Esophagus muscularis mucosa (tissue), 4 donors: ENCODE measurements around the gene GALC. TPM values are rescaled to one million over a fixed set of nuclear protein-coding genes. Genes with fewer than 3 reads are reported as not detected.
"Not testable (repeated sequence)": the region's sequence is repeated elsewhere in the genome, so short reads cannot be mapped to it uniquely, and the experiment has no call there.

Experiments
- DNase-seq: peaks from one replicate; pipeline ENCODE4 v3.0.0-alpha.2; 2017; ENCODE audit errors: extremely low spot score
- H3K27ac ChIP-seq, 4 donors: fragments of 200-600 bp; sonication (generic); replicated peaks in 1 of 4; 1 replicate in 3 of 4; 2 replicates in 1 of 4; pipeline ENCODE4 v1.5.1; 2016 to 2019; ENCODE audit warnings: mild to moderate bottlenecking in 1 of 4
- H3K27me3 ChIP-seq, 4 donors: fragments of 200-600 bp; sonication (generic); one replicate each; pipeline versions ENCODE4 v1.5.1 to v1.6.0; 2016 to 2019
- H3K36me3 ChIP-seq, 4 donors: fragments of 200-600 bp; sonication (generic); one replicate each; pipeline ENCODE4 v1.5.1; 2016 to 2019
- H3K4me1 ChIP-seq, 4 donors: fragments of 200-600 bp; sonication (generic); one replicate each; pipeline ENCODE4 v1.5.1; 2016 to 2019
- H3K4me3 ChIP-seq, 4 donors: fragments of 200-600 bp; sonication (generic); 1 replicate in 2 of 4; 2 replicates in 2 of 4; pipeline ENCODE4 v1.5.1; 2016 to 2019; ENCODE audit warnings: mild to moderate bottlenecking in 4 of 4, moderate library complexity in 1 of 4
- H3K9me3 ChIP-seq, 4 donors: fragments of 200-600 bp; sonication (generic); 1 replicate in 3 of 4; 2 replicates in 1 of 4; pipeline ENCODE4 v1.5.1; 2016 to 2019
- CTCF ChIP-seq, 3 experiments: fragments of 200-600 bp in 2 of 3; fragments of 450-650 bp in 1 of 3; sonication (generic) in 2 of 3; IDR thresholded peaks; one replicate each; pipeline ENCODE4 v1.5.1; 2017 to 2019; ENCODE audit warnings: antibody characterized with exemption in 3 of 3, mild to moderate bottlenecking in 2 of 3, moderate library complexity in 1 of 3
- EP300 ChIP-seq: sonication (generic); formaldehyde crosslinking; IDR thresholded peaks from one replicate; pipeline ENCODE4 v1.6.1; 2017; ENCODE audit warnings: antibody characterized with exemption
- POLR2A ChIP-seq: fragments of 450-650 bp; IDR thresholded peaks from one replicate; pipeline ENCODE4 v1.6.1; 2017; ENCODE audit warnings: antibody characterized with exemption, moderate library complexity, mild to moderate bottlenecking, low read depth
- POLR2AphosphoS5 ChIP-seq, 2 donors: sonication (generic); formaldehyde crosslinking; IDR thresholded peaks; one replicate each; pipeline ENCODE4 v1.6.1; 2017; ENCODE audit warnings: antibody characterized with exemption in 2 of 2
- WGBS: methylation state at CpG from one replicate; pipeline ENCODE4 v1.1.5; 2018; 5-methylcytosine and 5-hydroxymethylcytosine counted together
- intact Hi-C: fragments of 100-400 bp; cut with DNase I; formaldehyde crosslinking; loops from one replicate; pipeline ENCODE4 v1.15.1; 2023
- total RNA-seq, 4 donors: library from RNA; depleted of rRNA; stranded (reverse); fragments of >200 nt; gene quantifications; one replicate each; pipeline versions ENCODE4 v1.1.0 to v1.2.1, GENCODE V29; 2016

Gene GALC
- total RNA-seq, 4 donors from 2014 or later, result 14.5 to 17.0 (median 16.0) TPM

GRCh38 chr14:88026890-88027289 is 33.9 kb upstream of the GALC start:
- H3K9me3 ChIP-seq, result no peaks in the 10 kb centered on the region
- DNase-seq, result no peak
- H3K4me3 ChIP-seq, result no peak overlapping the region
- H3K36me3 ChIP-seq, result no peaks in the 10 kb centered on the region
- TF ChIP-seq EP300, result no peak
- TF ChIP-seq CTCF (IDR thresholded peaks at IDR 0.05), result no peak
- TF ChIP-seq POLR2A, result no peak
- TF ChIP-seq POLR2AphosphoS5 (IDR thresholded peaks at IDR 0.05), result no peak
- no peaks in the 10 kb centered on the region for H3K27me3 ChIP-seq
- no peaks in the 10 kb centered on the region for H3K4me1 ChIP-seq
- 50% methylated on average over 2 of the region's 2 CpGs for WGBS
- no peak overlapping the region for H3K27ac ChIP-seq
- intact Hi-C loops, result no loop called here

DNA sequence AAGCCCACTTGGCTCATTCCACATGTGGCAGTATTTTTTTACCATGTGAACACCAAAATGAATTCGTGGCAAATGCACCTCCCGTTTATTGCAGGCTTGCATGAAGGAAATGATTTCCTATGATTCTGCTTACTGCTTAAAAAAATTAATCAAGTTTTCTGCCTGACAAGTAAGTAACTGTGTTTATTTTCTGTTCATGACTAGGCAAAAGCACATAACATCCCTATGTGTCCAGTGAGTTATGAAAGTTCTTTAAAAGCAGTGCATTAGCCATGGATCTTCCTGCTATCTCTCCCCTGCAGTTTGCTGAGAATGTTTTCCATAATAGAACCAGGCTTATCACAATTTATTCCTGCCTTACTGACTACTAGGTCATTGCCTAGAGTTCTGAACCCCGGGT is 32.3 kb upstream of the GALC start:
- WGBS, result 68% methylated on average over 3 of the region's 3 CpGs
- Histone ChIP-seq H3K27ac (no peak overlapping the region), H3K9me3 (no peaks in the 10 kb centered on the region), H3K27me3 (peaks cover 0 to 3% (median 0%) of the 10 kb centered on the region in 4 donors), H3K4me1 (no peaks in the 10 kb centered on the region), H3K36me3 (no peaks in the 10 kb centered on the region), H3K4me3 (no peak overlapping the region)
- intact Hi-C loops, result no loop called here
- no peak for TF ChIP-seq EP300
- no peak for TF ChIP-seq POLR2AphosphoS5 (IDR thresholded peaks at IDR 0.05)
- no peak for TF ChIP-seq POLR2A
- TF ChIP-seq CTCF (IDR thresholded peaks at IDR 0.05), result no peak
- DNase-seq, result no peak

DNA sequence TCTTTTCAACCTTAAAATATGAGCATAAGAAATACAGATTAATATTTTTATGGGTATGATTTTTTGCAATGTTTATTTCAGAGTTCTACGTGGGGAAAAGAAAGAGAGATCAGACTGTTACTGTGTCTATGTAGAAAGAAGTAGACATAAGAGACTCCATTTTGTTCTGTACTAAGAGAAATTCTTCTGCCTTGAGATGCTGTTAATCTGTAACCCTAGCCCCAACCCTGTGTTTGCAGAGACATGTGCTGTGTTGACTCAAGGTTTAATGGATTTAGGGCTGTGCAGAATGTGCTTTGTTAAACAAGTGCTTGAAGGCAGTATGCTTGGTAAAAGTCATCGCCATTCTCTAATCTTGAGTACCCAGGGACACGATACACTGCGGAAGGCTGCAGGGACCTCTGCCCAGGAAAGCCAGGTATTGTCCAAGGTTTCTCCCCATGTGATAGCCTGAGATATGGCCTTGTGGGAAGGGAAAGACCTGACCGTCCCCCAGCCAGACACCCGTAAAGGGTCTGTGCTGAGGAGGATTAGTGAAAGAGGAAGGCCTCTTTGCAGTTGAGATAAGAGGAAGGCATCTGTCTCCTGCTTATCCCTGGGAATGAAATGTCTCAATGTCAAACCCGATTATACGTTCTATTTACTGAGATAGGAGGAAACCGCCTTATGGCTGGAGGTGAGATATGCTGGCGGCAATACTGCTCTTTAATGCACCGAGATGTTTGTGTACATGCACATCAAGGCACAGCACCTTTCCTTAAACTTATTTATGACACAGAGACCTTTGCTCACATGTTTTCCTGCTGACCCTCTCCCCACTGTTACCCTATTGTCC is 31.5 kb upstream of the GALC start:
- H3K27ac ChIP-seq, H3K4me3 ChIP-seq, H3K9me3 ChIP-seq, H3K4me1 ChIP-seq, intact Hi-C loops, DNase-seq, H3K36me3 ChIP-seq, H3K27me3 ChIP-seq: not testable (repeated sequence)
- 74% methylated on average over 11 of the region's 11 CpGs for WGBS

- Histone ChIP-seq H3K27ac (no peak overlapping the region), H3K4me3 (no peak overlapping the region), H3K36me3 (no peaks in the 10 kb centered on the region), H3K9me3 (no peaks in the 10 kb centered on the region), H3K4me1 (no peaks in the 10 kb centered on the region), H3K27me3 (peaks cover 0 to 3% (median 0%) of the 10 kb centered on the region in 4 donors)
- 44% methylated on average over 3 of the region's 3 CpGs for WGBS
- DNase-seq, result no peak
- TF ChIP-seq EP300, result no peak
- no peak for TF ChIP-seq POLR2A
- TF ChIP-seq POLR2AphosphoS5 (IDR thresholded peaks at IDR 0.05), result no peak
- TF ChIP-seq CTCF (IDR thresholded peaks at IDR 0.05), result no peak
- intact Hi-C loops, result no loop called here
Measured at GRCh38 chr14:88023658-88024187, 30.7 kb upstream of the GALC start.

GRCh38 chr14:88017535-88017934 is 24.6 kb upstream of the GALC start:
- peaks cover 0 to 6% (median 0%) of the 10 kb centered on the region in 4 donors for H3K27me3 ChIP-seq
- H3K27ac ChIP-seq, result no peak overlapping the region
- intact Hi-C loops, result no loop called here
- H3K9me3 ChIP-seq, result no peaks in the 10 kb centered on the region
- DNase-seq, result no peak
- H3K4me1 ChIP-seq, result peaks cover 0 to 3% (median 0%) of the 10 kb centered on the region in 4 donors
- no peaks in the 10 kb centered on the region for H3K36me3 ChIP-seq
- WGBS, result 46% methylated on average over 2 of the region's 2 CpGs
- TF ChIP-seq POLR2AphosphoS5 (IDR thresholded peaks at IDR 0.05) (no peak), EP300 (no peak), CTCF (IDR thresholded peaks at IDR 0.05) (no peak), POLR2A (no peak)
- no peak overlapping the region for H3K4me3 ChIP-seq
